HG02970 (cell line): Measurements from ENCODE around the gene RUNX2.
"Not testable (repeated sequence)": the region's sequence is repeated elsewhere in the genome, so short reads cannot be mapped to it uniquely, and the experiment has no call there.

ENCODE experiments used
- ATAC-seq: cut with Tn5 transposase; IDR thresholded peaks from one replicate; pipeline ENCODE4 v1.9.1; 2021; ENCODE audit warnings: mild to moderate bottlenecking, moderate library complexity, moderate number of reproducible peaks; ENCODE audit not compliant: unreplicated experiment, low FRiP score

Gene RUNX2

DNA sequence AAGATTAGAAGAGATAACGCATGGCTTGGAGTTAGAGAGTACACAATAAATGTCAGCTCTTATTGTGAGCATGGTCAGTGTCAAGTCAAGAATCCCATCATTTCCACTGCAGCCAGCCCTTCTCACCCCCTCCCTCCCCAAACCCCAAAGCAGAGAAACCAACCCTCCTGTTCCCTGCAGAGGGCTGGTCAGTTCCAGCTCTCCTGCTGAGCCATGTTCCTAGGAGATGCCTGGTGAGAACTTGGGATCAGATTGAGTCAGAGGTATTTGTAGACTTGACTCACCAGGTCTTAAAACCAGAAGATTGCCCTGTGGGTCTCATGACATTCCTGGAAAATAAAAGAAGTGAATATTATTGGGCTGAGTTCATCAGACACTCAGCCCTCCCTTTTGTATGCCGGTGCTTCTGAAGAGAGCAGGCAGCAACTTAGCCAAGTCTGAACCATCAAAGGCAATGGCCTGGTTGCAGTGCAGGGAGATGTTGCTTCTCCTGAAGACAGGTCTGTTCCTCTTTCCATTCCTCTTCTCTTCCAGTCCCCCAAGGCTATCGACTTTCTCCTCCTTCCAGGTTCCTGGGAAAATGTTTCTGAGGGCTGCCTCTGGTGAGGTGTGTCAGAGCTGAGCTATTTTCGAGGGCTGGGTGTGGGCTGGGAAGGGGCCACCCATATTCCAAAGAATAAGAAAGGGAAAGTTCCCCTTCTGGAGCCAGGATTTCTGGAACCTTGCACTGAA lies 327.8 kb downstream of the RUNX2 start:
- no peak for ATAC-seq

GRCh38 chr6:45657226-45657625 lies 329.1 kb downstream of the RUNX2 start:
- no peak for ATAC-seq

GRCh38 chr6:45658400-45658799 lies 330.3 kb downstream of the RUNX2 start:
- ATAC-seq, result no peak

DNA sequence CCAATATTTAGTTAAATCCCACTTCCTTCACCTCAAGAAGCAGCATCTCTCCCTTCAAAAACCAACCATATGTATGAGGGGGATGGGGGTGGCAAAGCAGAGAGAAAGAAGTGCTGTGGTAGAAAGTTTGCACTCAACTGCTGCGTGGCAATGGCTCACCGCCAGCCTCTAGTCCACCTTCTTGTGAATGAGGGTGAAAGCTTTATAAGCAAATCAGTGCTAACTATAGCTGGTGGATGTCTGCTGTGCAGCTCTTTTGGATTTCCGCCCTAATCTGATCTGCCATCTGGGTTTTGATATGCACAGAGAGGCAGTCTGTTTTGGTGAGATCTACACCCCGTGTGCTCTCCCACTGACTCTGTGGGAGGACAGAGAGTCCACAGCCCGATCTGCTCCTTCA lies 330.8 kb downstream of the RUNX2 start:
- no peak for ATAC-seq

DNA sequence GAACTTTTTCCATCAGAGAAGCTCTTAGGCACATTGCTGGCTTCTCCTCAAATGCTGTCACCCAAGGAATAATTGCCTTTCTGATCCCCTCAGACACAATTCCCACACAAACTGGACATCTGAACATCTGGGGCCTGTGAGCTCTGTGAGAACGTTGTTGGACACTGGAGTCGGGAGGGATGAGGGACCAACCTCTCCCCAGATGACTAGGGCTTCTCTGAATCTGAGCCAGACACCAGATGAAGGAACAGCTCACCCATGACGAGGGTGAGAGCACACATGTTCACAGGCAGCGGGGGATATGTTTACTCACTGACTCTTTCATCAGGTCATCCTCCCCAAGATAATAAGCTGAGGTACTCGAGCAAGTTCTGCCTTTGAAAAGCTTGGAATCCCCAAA lies 333.5 kb downstream of the RUNX2 start:
- no peak for ATAC-seq

DNA sequence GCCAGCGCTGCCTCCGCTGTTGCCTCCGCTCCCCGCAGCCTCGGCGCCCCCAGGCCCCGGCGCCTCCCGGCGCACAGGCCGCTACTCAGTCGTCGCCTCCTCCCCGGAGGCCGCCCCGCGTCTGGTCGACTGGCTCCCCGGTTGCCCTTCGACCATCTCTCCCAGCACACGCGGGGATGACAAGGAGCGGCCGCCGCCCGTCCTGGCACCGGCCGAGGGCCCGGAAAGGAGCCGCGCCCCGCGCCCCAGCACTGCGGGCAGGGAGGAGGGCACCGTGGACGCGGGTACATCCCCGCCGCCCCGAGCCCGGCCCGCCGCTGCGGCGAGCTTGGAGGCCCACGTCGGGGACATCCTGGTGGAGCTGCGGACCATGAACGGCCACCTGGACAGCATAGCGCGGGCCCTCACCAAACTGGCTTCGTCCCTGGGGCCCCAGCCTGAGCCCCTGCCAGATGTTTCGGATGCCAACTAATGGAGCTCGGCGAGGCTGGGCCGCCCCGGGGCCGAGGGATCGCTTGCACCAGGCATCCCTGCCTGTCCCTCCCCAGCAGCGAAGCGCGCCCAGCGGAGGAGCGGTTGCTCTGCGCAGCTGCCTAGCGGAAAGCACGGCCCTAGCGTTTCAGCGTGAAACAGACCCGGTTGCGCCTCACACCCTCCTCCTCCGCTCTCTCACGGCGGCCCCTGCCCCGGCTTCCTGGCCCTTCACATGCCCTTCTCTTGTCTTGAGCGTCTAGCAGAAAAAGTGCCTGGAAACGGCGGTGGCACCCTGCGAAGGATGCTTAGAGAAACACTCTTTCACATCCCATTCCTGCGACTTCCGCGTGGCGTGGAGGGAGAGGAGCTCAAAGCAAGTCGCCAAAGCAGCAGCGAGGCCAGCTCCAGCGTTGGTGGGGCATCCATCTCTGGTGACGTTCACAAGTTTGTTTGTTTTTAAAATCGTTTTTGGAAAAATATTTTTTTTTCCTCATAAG lies 335.4 kb downstream of the RUNX2 start:
- ATAC-seq, result no peak

GRCh38 chr6:45664707-45665106 lies 336.6 kb downstream of the RUNX2 start:
- no peak for ATAC-seq

DNA sequence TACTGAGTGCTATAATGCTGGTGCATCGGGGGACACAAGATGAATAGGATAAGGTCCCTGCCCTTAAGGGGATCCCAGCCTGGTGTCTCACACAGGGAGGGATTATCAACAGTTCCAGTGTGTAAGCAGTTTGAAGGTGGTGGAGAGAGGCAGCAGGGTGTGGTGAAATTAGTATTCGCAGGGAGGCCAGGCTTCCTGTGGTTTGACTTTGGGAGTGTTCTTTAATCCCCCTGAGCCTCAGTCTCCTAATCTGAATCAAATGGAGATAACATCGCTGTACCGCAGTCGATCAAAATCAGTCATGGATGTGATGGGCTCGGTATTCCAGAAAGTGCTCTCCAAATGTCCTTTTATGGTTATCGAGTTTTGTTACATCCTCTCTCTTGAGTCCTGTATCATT lies 337.7 kb downstream of the RUNX2 start:
- no peak for ATAC-seq

- ATAC-seq, result no peak
Measured at GRCh38 chr6:45666846-45667245, 338.7 kb downstream of the RUNX2 start.

- ATAC-seq, result no peak
Measured at GRCh38 chr6:45667300-45667699, 339.2 kb downstream of the RUNX2 start.

DNA sequence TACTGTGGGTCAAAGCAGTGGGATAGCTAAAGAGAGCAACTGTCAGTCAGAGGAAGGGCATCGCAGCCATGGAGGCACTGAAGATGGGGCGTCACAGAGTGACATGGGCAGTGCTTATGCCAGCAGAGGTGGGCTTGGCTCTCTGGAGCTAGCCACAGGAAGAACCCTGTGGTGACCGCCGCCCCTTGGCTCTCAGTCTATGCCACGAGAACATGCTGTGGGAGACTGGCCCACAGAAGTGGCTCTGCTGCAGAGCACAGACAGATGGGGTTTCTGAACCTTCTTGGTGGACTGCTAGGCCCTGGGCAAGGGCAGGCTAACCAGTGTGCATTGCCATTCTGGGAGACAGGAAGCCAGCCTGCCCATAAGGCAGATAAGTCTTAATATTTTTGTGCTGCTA lies 339.6 kb downstream of the RUNX2 start:
- ATAC-seq, result no peak

GRCh38 chr6:45668705-45669104 lies 340.6 kb downstream of the RUNX2 start:
- no peak for ATAC-seq

- ATAC-seq, result not testable (repeated sequence)
Measured at GRCh38 chr6:45673167-45673566, 345.0 kb downstream of the RUNX2 start.

DNA sequence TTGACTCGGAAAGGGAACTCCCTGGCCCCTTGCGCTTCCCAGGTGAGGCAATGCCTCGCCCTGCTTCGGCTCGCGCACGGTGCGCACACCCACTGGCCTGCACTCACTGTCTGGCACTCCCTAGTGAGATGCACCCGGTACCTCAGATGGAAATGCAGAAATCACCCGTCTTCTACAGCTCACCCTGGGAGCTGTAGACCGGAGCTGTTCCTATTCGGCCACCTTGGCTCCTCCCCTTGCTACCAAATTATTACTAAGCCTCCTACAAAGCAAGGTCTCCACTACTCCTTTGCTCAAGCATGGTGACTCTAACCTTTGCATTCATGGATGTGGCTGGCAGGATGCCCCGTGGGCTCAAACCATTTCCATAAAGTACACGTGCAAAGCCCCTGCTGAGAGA lies 347.0 kb downstream of the RUNX2 start:
- not testable (repeated sequence) for ATAC-seq

GRCh38 chr6:45675634-45676033 lies 347.5 kb downstream of the RUNX2 start:
- ATAC-seq, result no peak

DNA sequence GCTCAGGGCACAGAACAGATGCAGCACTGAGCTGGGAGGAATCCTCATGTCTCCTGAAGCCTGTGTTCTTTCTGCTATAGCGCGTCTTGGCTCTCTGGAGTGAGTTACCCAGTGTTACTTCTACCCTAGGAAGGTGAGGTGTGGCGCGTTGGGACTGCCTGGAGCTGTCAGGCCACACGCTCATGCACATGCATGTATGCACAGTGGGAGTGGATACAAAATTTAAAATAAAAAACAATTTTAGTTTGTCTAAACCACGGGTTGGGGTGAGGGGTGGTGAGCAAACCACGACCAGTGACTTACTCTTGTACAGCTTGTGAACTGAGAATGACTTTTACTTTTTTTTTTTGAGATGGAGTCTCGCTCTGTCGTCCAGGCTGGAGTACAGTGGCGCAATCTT lies 348.2 kb downstream of the RUNX2 start:
- ATAC-seq, result no peak

GRCh38 chr6:45677381-45678284 lies 349.5 kb downstream of the RUNX2 start:
- ATAC-seq, result peak; percentile 62

DNA sequence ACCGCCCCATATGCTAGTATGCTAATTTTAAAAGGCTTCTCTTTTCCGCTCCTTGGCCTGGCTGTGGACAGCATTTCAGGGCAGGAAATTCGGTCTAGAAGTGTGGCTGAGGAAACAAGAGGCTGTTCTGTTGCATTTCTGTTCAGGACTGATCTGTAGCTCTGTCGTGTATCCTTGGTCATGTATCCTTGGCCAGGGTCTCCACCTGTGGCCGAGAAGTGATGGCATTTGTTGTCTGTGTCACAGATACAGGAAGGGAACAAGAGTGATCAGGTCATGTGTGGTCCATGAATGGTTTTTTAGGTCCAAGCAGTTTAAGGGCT lies 350.1 kb downstream of the RUNX2 start:
- ATAC-seq, result no peak

DNA sequence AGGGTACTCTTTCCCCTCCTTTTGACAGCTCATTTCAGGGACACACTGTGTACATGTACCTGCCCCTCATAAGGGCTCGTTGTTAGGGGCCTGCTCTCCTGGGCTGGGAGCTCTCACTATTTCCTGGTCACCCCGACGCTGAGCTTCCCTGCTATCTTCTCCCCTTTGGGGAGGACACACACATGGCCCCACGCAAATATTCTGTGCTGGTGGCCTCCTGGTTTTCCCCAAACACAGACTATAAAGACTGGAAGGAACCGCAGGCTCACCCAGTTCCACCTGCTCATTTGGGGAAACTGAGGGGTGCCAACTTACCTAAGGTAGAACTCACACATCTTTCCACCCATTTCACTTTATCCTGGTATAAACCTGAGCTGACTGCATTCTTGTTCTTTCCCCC lies 351.0 kb downstream of the RUNX2 start:
- no peak for ATAC-seq

DNA sequence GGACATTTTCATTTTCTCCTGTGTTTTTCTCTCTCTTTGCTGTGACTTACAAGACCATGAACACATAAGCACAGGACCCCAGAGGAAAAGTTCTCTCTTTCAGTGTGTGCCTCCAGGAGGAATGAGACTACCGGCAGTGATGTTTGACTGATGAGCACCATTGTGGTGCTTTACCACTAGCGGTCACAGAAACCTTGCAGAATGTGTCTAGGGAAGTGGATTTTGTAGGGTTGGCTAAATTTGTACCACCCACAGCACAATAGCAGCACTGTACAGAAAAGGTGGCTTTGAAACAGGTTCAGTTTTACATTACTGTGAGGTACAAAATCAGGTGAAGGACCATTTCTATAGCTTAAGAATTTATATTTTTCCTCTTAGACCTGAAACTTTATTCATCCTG lies 351.5 kb downstream of the RUNX2 start:
- ATAC-seq, result no peak
